K562 (cell line): ENCODE data around the gene KPNB1. TPM values are rescaled to one million over a fixed set of nuclear protein-coding genes. Genes with fewer than 3 reads are reported as not detected.

Source experiments
- ATAC-seq: fragments of 200-7000 bp; cut with Tn5 transposase; 3 replicates; pipeline ENCODE4 v1.9.1; 2020; ENCODE audit warnings: moderate library complexity
- BruUV-seq: library from RNA; stranded (reverse); fragments of 400-500 nt; replicated peaks from 2 replicates; lab custom pipeline; 2021; lab: Mats Ljungman, UMichigan
- CTCF ChIA-PET: fragments of 300-600 bp; formaldehyde crosslinking; extraction: SDS; loops from one replicate; lab custom pipeline; 2021; ENCODE audit warnings: low intra/inter-chr PET ratio; lab: Yijun Ruan, JAX
- POLR2A ChIA-PET: fragments of 300-600, 350-650 bp; sonication (Branson Sonifier 250); formaldehyde crosslinking; extraction: SDS; loops from one replicate; lab custom pipeline; 2021; ENCODE audit warnings: antibody characterized with exemption, inconsistent platforms; lab: Yijun Ruan, JAX
- DNase-seq, 4 experiments: peaks; one replicate each; pipeline versions ENCODE4 v3.0.0 to v3.0.0-alpha.2; 2011 to 2018; ENCODE audit warnings: low spot score in 3 of 4, mixed read lengths in 3 of 4; ENCODE audit errors: extremely low read depth in 1 of 4
- FAIRE-seq: peaks from 2 replicates; lab custom pipeline; 2011; peaks lifted over from hg19 to GRCh38; lab: Jason Lieb, UNC
- H2AFZ ChIP-seq: 2 replicates; pipeline ENCODE4 v1.6.0; 2011; ENCODE audit warnings: low read depth, low read length, control low read depth, inconsistent platforms
- H3K27ac ChIP-seq: fragments of 200-600 bp; 3 replicates; pipeline ENCODE4 v1.8.0; 2011; ENCODE audit warnings: low read depth, mild to moderate bottlenecking, control low read depth, inconsistent platforms, low read length, moderate library complexity, mixed read lengths; ENCODE audit errors: extremely low read depth
- H3K27me3 ChIP-seq, 2 experiments: fragments of 300-600 bp in 1 of 2; 2 replicates in 1 of 2; 3 replicates in 1 of 2; pipeline versions ENCODE4 v1.6.0 to v1.8.0; 2011; ENCODE audit warnings: inconsistent platforms in 2 of 2, low read length in 2 of 2, mild to moderate bottlenecking in 1 of 2, mixed read lengths in 1 of 2, moderate library complexity in 1 of 2; ENCODE audit not compliant: control insufficient read depth in 2 of 2, insufficient read depth in 2 of 2
- H3K36me3 ChIP-seq: fragments of 300-600 bp; 3 replicates; pipeline ENCODE4 v1.8.0; 2011; ENCODE audit warnings: mild to moderate bottlenecking, low read length, inconsistent platforms; ENCODE audit not compliant: control insufficient read depth, insufficient read depth
- H3K4me1 ChIP-seq, 2 experiments: fragments of 200-600 bp in 1 of 2; replicated peaks in 1 of 2; 2 replicates in 1 of 2; 3 replicates in 1 of 2; pipeline versions ENCODE4 v1.5.1 to v1.8.0; 2011; ENCODE audit warnings: inconsistent platforms in 2 of 2, low read length in 2 of 2, mild to moderate bottlenecking in 1 of 2, mixed read lengths in 1 of 2, moderate library complexity in 1 of 2; ENCODE audit not compliant: control insufficient read depth in 2 of 2, insufficient read depth in 2 of 2
- H3K4me2 ChIP-seq: 2 replicates; pipeline ENCODE4 v1.6.1; 2011; ENCODE audit warnings: low read length, control low read depth, inconsistent platforms, mixed read lengths; ENCODE audit not compliant: insufficient read depth
- H3K4me3 ChIP-seq: fragments of 200-600 bp; sonication (generic), shearing (Covaris generic); 2 replicates; pipeline ENCODE4 v1.5.1; 2016; ENCODE audit warnings: control low read depth, inconsistent platforms
- H3K79me2 ChIP-seq: fragments of 200-600 bp; 3 replicates; pipeline ENCODE4 v1.8.0; 2011; ENCODE audit warnings: low read length, inconsistent platforms; ENCODE audit not compliant: control insufficient read depth, insufficient read depth
- H3K9ac ChIP-seq, 2 experiments: 2 replicates each; pipeline versions ENCODE4 v1.6.0 to v1.6.1; 2011; ENCODE audit warnings: low read depth in 2 of 2, low read length in 2 of 2, control low read depth in 1 of 2, inconsistent platforms in 1 of 2, mild to moderate bottlenecking in 1 of 2, mixed read lengths in 1 of 2; ENCODE audit not compliant: insufficient read depth in 1 of 2
- H3K9me1 ChIP-seq: one replicate; pipeline ENCODE4 v1.6.0; 2011; ENCODE audit warnings: inconsistent platforms, mild to moderate bottlenecking, low read length, moderate library complexity; ENCODE audit not compliant: control insufficient read depth, insufficient read depth
- H3K9me3 ChIP-seq: replicated peaks from 2 replicates; pipeline ENCODE4 v1.5.1; 2011; ENCODE audit warnings: low read depth, low read length, inconsistent platforms; ENCODE audit not compliant: control insufficient read depth, insufficient read depth
- H4K20me1 ChIP-seq: replicated peaks from 2 replicates; pipeline ENCODE4 v1.6.1; 2011; ENCODE audit warnings: low read length, inconsistent platforms, mixed read lengths; ENCODE audit not compliant: control insufficient read depth, insufficient read depth
- BACH1 ChIP-seq: fragments of 200-800 bp; sonication (Bioruptor generic); IDR thresholded peaks from 2 replicates; pipeline ENCODE4 v1.6.1; 2016; ENCODE audit warnings: missing genetic modification characterization, missing compliant biosample characterization
- ELF1 ChIP-seq: fragments of 200-800 bp; sonication (Bioruptor generic); IDR thresholded peaks from 2 replicates; pipeline ENCODE4 v1.6.1; 2016; ENCODE audit warnings: missing genetic modification characterization, missing compliant biosample characterization
- FOXP4 ChIP-seq: sonication (generic); formaldehyde crosslinking; IDR thresholded peaks from 2 replicates; pipeline ENCODE4 v1.8.0; 2022; ENCODE audit warnings: mild to moderate bottlenecking, missing genetic modification reagents, borderline replicate concordance
- HDAC6 ChIP-seq: IDR thresholded peaks from 2 replicates; pipeline ENCODE4 v1.6.1; 2012; ENCODE audit warnings: low read depth, mild to moderate bottlenecking, control low read depth, inconsistent platforms, low read length, moderate library complexity
- IFI16 ChIP-seq: fragments of 250-450 bp; sonication (Bioruptor Pico); IDR thresholded peaks from 2 replicates; pipeline ENCODE4 v2.1.2; 2022; ENCODE audit warnings: mild to moderate bottlenecking, inconsistent platforms
- KDM1A ChIP-seq, 2 experiments: fragments of 450-650 bp; IDR thresholded peaks; 2 replicates each; pipeline ENCODE4 v1.6.1; 2016; ENCODE audit warnings: mild to moderate bottlenecking in 2 of 2
- NR2C1 ChIP-seq, 2 experiments: fragments of 450-650 bp; IDR thresholded peaks; 2 replicates each; pipeline ENCODE4 v1.6.1; 2017; ENCODE audit warnings: mild to moderate bottlenecking in 2 of 2, antibody characterized with exemption in 1 of 2, inconsistent platforms in 1 of 2, missing compliant biosample characterization in 1 of 2, missing genetic modification characterization in 1 of 2
- POLR2A ChIP-seq: fragments of 450-650 bp; conservative IDR thresholded peaks from 2 replicates; pipeline ENCODE4 v1.6.1; 2016
- POLR2AphosphoS2 ChIP-seq: IDR thresholded peaks from 2 replicates; pipeline ENCODE4 v1.6.1; 2012; ENCODE audit warnings: low read length, improper control_type of control experiment
- SOX6 ChIP-seq: fragments of 450-650 bp; IDR thresholded peaks from 2 replicates; pipeline ENCODE4 v1.6.1; 2014; ENCODE audit warnings: mild to moderate bottlenecking
- TBL1XR1 ChIP-seq, 2 experiments: IDR thresholded peaks; 2 replicates each; pipeline ENCODE4 v1.6.1; 2012; ENCODE audit warnings: improper control_type of control experiment in 2 of 2, low read length in 2 of 2, mild to moderate bottlenecking in 1 of 2
- TSC22D4 ChIP-seq: fragments of 450-650 bp; IDR thresholded peaks from 2 replicates; pipeline ENCODE4 v1.6.1; 2016; ENCODE audit warnings: missing genetic modification characterization, missing biosample characterization, control low read depth
- ZNF282 ChIP-seq: sonication (generic); formaldehyde crosslinking; IDR thresholded peaks from 2 replicates; pipeline ENCODE4 v1.8.1; 2023; ENCODE audit warnings: missing genetic modification reagents
- WGBS: fragments of 100-300 bp; shearing (Covaris generic); methylation state at CpG from one replicate; pipeline ENCODE4 v1.1.6; 2016; ENCODE audit warnings: low coverage, mixed read lengths; ENCODE audit not compliant: insufficient coverage; ENCODE audit errors: missing lambda C conversion rate; 5-methylcytosine and 5-hydroxymethylcytosine counted together
- in situ Hi-C: fragments of 300-500 bp; cut with MboI; formaldehyde crosslinking; loops from 4 replicates; pipeline ENCODE4 v1.15.0; 2018; ENCODE audit warnings: inconsistent platforms, mixed read lengths
- intact Hi-C: fragments of 100-400 bp; cut with micrococcal nuclease; formaldehyde crosslinking; loops from 2 replicates; pipeline ENCODE4 v1.14.2; 2022
- polyA plus RNA-seq, 8 experiments: library from polyadenylated mRNA; depleted of rRNA in 4 of 8; stranded (reverse) in 5 of 8; unstranded in 3 of 8; fragments of >200 nt; fragmentation: Nextera tagmentation in 2 of 8; fragmentation: Illumina TruSeq in 1 of 8; extraction: Ambion mirVana in 2 of 8; extraction: Trizol in 1 of 8; gene quantifications; 2 replicates each; pipeline versions ENCODE4 v1.2.1 to v1.2.3, GENCODE V29; 2011 to 2014; ENCODE audit warnings: inconsistent platforms in 1 of 8, missing spikeins in 1 of 8
- total RNA-seq, 7 experiments: library from RNA; depleted of rRNA in 6 of 7; stranded (reverse); fragments of >200 nt in 6 of 7; fragmentation: Illumina TruSeq in 2 of 7; extraction: Trizol in 2 of 7; gene quantifications; 2 replicates each; pipeline versions ENCODE4 v1.2.1 to v1.2.3, GENCODE V29; 2011 to 2021; ENCODE audit warnings: low replicate concordance in 1 of 7

The KPNB1 gene
- total and polyA plus RNA-seq, 9 of the 15 experiments (the other 6 are each of a cell fraction or from before 2014, with no cell fraction given) = 154 to 622 (median 354) TPM

GRCh38 chr17:47714773-47715396 is 65.2 kb downstream of the KPNB1 start:
- no peak overlapping the region for H3K4me2 ChIP-seq
- in situ Hi-C loops = no loop called here
- intact Hi-C loops = no loop called here
- CTCF ChIA-PET = no interaction called here
- POLR2A ChIA-PET = interaction anchor here (0.8 to 1.6 kb wide), 2 partner anchors 8 to 12 kb away, joined by 3 to 7 read pairs; no protein-coding TSS in a partner anchor
- H3K9ac ChIP-seq = no peak overlapping the region
- DNase-seq = no peak
- no peak overlapping the region for H3K27ac ChIP-seq
- H3K9me3 ChIP-seq = no peaks in the 10 kb centered on the region
- no peak overlapping the region for H3K4me3 ChIP-seq
- H2AFZ ChIP-seq = no peak overlapping the region
- peaks cover 16 to 44% of the 10 kb centered on the region in 2 experiments for H3K4me1 ChIP-seq
- no peak for FAIRE-seq
- peaks cover 17 to 55% of the 10 kb centered on the region in 2 experiments; a peak in 4 of 5 replicates for H3K27me3 ChIP-seq
- no peaks in the 10 kb centered on the region; the same call in none of the 2 replicates for H4K20me1 ChIP-seq
- WGBS = 11% methylated on average over 5 of the region's 6 CpGs
- no peak for ATAC-seq
- H3K36me3 ChIP-seq = peaks cover 6% of the 10 kb centered on the region; the same call in 1 of the 3 replicates
- TF ChIP-seq POLR2AphosphoS2 (no peak), KDM1A (IDR thresholded peaks at IDR 0.05) (peak in 1 of 2 experiments; percentile 54; a peak in 1 of 4 replicates)
- no peaks in the 10 kb centered on the region for H3K79me2 ChIP-seq
- no TSS peak for BruUV-seq
- H3K9me1 ChIP-seq = no peaks in the 10 kb centered on the region

GRCh38 chr17:47715669-47716325 is 66.1 kb downstream of the KPNB1 start:
- ATAC-seq = no peak
- 0 out of 4 replicates have a peak overlapping the region, but pooled peaks of 1 of the 2 experiments have one; percentile 19 for H3K9ac ChIP-seq
- H3K9me1 ChIP-seq = no peaks in the 10 kb centered on the region
- H3K9me3 ChIP-seq = no peaks in the 10 kb centered on the region
- no peak overlapping the region for H2AFZ ChIP-seq
- ChIA-PET POLR2A (interaction anchor here (0.6 to 1.6 kb wide), 3 partner anchors 9 to 226 kb away, joined by 3 to 7 read pairs (median 3); partner anchors contain the start of gene PNPO), CTCF (no interaction called here)
- H3K27ac ChIP-seq = no peak overlapping the region
- FAIRE-seq = no peak
- no peak for TF ChIP-seq ZNF282
- TF ChIP-seq POLR2A = no peak
- TF ChIP-seq IFI16 (CRISPR knock-in tag) = no peak
- no peak for TF ChIP-seq SOX6
- no peak for TF ChIP-seq BACH1
- TF ChIP-seq HDAC6 = no peak
- TF ChIP-seq ELF1 (tag) = no peak
- TF ChIP-seq TSC22D4 = no peak
- TF ChIP-seq FOXP4 (CRISPR knock-in tag) = no peak
- TF ChIP-seq NR2C1 (IDR thresholded peaks at IDR 0.05) = no peak
- no peak for TF ChIP-seq NR2C1 (tag; IDR thresholded peaks at IDR 0.05)
- TF ChIP-seq TBL1XR1 (IDR thresholded peaks at IDR 0.05; ENCODE audit: low read length in 2 of 2) = no peak
- H4K20me1 ChIP-seq = peaks cover 3% of the 10 kb centered on the region
- intact Hi-C loops = no loop called here
- H3K36me3 ChIP-seq = no peaks in the 10 kb centered on the region
- 4% methylated on average over 9 of the region's 10 CpGs for WGBS
- H3K79me2 ChIP-seq = no peaks in the 10 kb centered on the region
- no peak overlapping the region for H3K4me3 ChIP-seq
- no peak for DNase-seq
- BruUV-seq = no TSS peak
- in situ Hi-C loops = no loop called here
- no peak overlapping the region for H3K4me2 ChIP-seq
- H3K4me1 ChIP-seq = peaks cover 25 to 49% of the 10 kb centered on the region in 2 experiments
- H3K27me3 ChIP-seq = peaks cover 19 to 64% of the 10 kb centered on the region in 2 experiments; a peak in 4 of 5 replicates
